K562 (cell line): ENCODE data around the gene HFE. TPM values are rescaled to one million over a fixed set of nuclear protein-coding genes. Genes with fewer than 3 reads are reported as not detected.

Experiments used
- BRCA1 ChIP-seq, 2 experiments: fragments of 450-650 bp in 1 of 2; sonication (generic) in 1 of 2; formaldehyde crosslinking in 1 of 2; IDR thresholded peaks; 2 replicates each; pipeline versions ENCODE4 v1.5.0 to v1.6.1; 2017 to 2020; ENCODE audit warnings: mild to moderate bottlenecking in 1 of 2, missing genetic modification reagents in 1 of 2
- CBFB ChIP-seq: sonication (generic); formaldehyde crosslinking; IDR thresholded peaks from 2 replicates; pipeline ENCODE4 v1.4.0; 2020; ENCODE audit warnings: mild to moderate bottlenecking, missing genetic modification reagents
- CHCHD3 ChIP-seq: fragments of 250-450 bp; sonication (Bioruptor Pico); IDR thresholded peaks from 2 replicates; pipeline ENCODE4 v2.1.2; 2022; ENCODE audit warnings: mild to moderate bottlenecking
- CSDE1 ChIP-seq, 2 experiments: fragments of 450-650 bp; IDR thresholded peaks; 2 replicates each; pipeline ENCODE4 v1.6.1; 2016; ENCODE audit warnings: mild to moderate bottlenecking in 1 of 2
- EGR1 ChIP-seq: fragments of 450-650 bp; conservative IDR thresholded peaks from 2 replicates; pipeline ENCODE4 v1.6.1; 2017; ENCODE audit warnings: mild to moderate bottlenecking
- ETS2 ChIP-seq: IDR thresholded peaks from 2 replicates; pipeline ENCODE4 v1.6.1; 2016; ENCODE audit warnings: borderline replicate concordance, missing genetic modification characterization, mild to moderate bottlenecking, moderate library complexity, missing compliant biosample characterization; ENCODE audit not compliant: poor library complexity, severe bottlenecking
- FOXA3 ChIP-seq, 2 experiments: fragments of 450-650 bp in 1 of 2; sonication (generic) in 1 of 2; formaldehyde crosslinking; IDR thresholded peaks in 1 of 2; conservative IDR thresholded peaks in 1 of 2; 2 replicates each; pipeline versions ENCODE4 v1.4.0 to v1.8.0; 2020 to 2022; ENCODE audit warnings: mild to moderate bottlenecking in 2 of 2, missing genetic modification reagents in 1 of 2
- GABPB2 ChIP-seq: fragments of 250-450 bp; sonication (Bioruptor Pico); conservative IDR thresholded peaks from 2 replicates; pipeline ENCODE4 v1.5.1; 2021; ENCODE audit warnings: mild to moderate bottlenecking
- GATAD2A ChIP-seq: fragments of 450-650 bp; IDR thresholded peaks from 2 replicates; pipeline ENCODE4 v1.6.1; 2017
- GTF2A2 ChIP-seq: IDR thresholded peaks from 2 replicates; pipeline ENCODE4 v1.6.1; 2016; ENCODE audit warnings: mild to moderate bottlenecking, missing genetic modification characterization, missing compliant biosample characterization
- MYC ChIP-seq, 2 experiments: fragments of 250-450 bp in 1 of 2; sonication (Bioruptor Pico) in 1 of 2; IDR thresholded peaks; 2 replicates each; pipeline versions ENCODE4 v1.5.1 to v1.6.1; 2012 to 2021; ENCODE audit warnings: low read depth in 2 of 2, borderline replicate concordance in 1 of 2, improper control_type of control experiment in 1 of 2, low read length in 1 of 2, mild to moderate bottlenecking in 1 of 2, moderate library complexity in 1 of 2
- NR2C2 ChIP-seq, 2 experiments: fragments of 200-800 bp in 1 of 2; sonication (Bioruptor generic) in 1 of 2; sonication (generic) in 1 of 2; formaldehyde crosslinking in 1 of 2; IDR thresholded peaks; 2 replicates each; pipeline versions ENCODE4 v1.6.1 to v1.8.0; 2016 to 2022; ENCODE audit warnings: mild to moderate bottlenecking in 1 of 2, missing compliant biosample characterization in 1 of 2, missing genetic modification characterization in 1 of 2, missing genetic modification reagents in 1 of 2
- POLR2AphosphoS5 ChIP-seq: IDR thresholded peaks from 2 replicates; pipeline ENCODE4 v1.6.1; 2011; ENCODE audit warnings: mild to moderate bottlenecking, low read depth, low read length, moderate library complexity; ENCODE audit not compliant: control insufficient read depth, insufficient read depth
- PTBP1 ChIP-seq: fragments of 200-400 bp; formaldehyde crosslinking; IDR thresholded peaks from 2 replicates; pipeline ENCODE4 v1.6.1; 2017; ENCODE audit warnings: low read depth, low read length
- SIRT6 ChIP-seq: IDR thresholded peaks from one replicate; pipeline ENCODE4 v1.6.1; 2012; ENCODE audit warnings: low read depth, mild to moderate bottlenecking, control low read depth, inconsistent platforms, low read length, moderate library complexity
- TCF3 ChIP-seq: sonication (generic); formaldehyde crosslinking; IDR thresholded peaks from 2 replicates; pipeline ENCODE4 v1.4.0; 2020; ENCODE audit warnings: mild to moderate bottlenecking, missing genetic modification reagents
- U2AF1 ChIP-seq: fragments of 200-400 bp; formaldehyde crosslinking; optimal IDR thresholded peaks from 2 replicates; pipeline ENCODE3; 2017; ENCODE audit warnings: mild to moderate bottlenecking, low read depth, low read length, moderate library complexity
- XRCC3 ChIP-seq: fragments of 450-650 bp; IDR thresholded peaks from 2 replicates; pipeline ENCODE4 v1.6.1; 2017; ENCODE audit warnings: mild to moderate bottlenecking, moderate library complexity
- ZBTB1 ChIP-seq: sonication (generic); formaldehyde crosslinking; IDR thresholded peaks from 2 replicates; pipeline ENCODE4 v1.8.1; 2023; ENCODE audit warnings: missing genetic modification reagents, low read depth, mild to moderate bottlenecking, borderline replicate concordance
- ZBTB7A ChIP-seq: IDR thresholded peaks from 2 replicates; pipeline ENCODE4 v1.6.1; 2011; ENCODE audit warnings: low read depth, mild to moderate bottlenecking, low read length, moderate library complexity, borderline replicate concordance; ENCODE audit not compliant: control insufficient read depth
- ZFP30 ChIP-seq: fragments of 250-450 bp; sonication (Bioruptor Pico); IDR thresholded peaks from 2 replicates; pipeline ENCODE4 v1.8.0; 2022; ENCODE audit warnings: moderate library complexity, mild to moderate bottlenecking, inconsistent platforms, borderline replicate concordance
- ZNF140 ChIP-seq: fragments of 250-450 bp; sonication (Bioruptor Pico); IDR thresholded peaks from 2 replicates; pipeline ENCODE4 v1.8.0; 2021; ENCODE audit warnings: moderate library complexity, mild to moderate bottlenecking, inconsistent platforms
- ZNF217 ChIP-seq: sonication (generic); formaldehyde crosslinking; IDR thresholded peaks from 2 replicates; pipeline ENCODE4 v1.8.0; 2022; ENCODE audit warnings: mild to moderate bottlenecking, missing genetic modification reagents
- ZNF224 ChIP-seq: sonication (generic); formaldehyde crosslinking; IDR thresholded peaks from 2 replicates; pipeline ENCODE4 v1.8.0; 2022; ENCODE audit warnings: mild to moderate bottlenecking, missing genetic modification reagents
- ZNF696 ChIP-seq: fragments of 250-450 bp; sonication (Bioruptor Pico); conservative IDR thresholded peaks from 2 replicates; pipeline ENCODE4 v1.4.0; 2020; ENCODE audit warnings: mild to moderate bottlenecking, moderate library complexity
- ZNF707 ChIP-seq: fragments of 250-450 bp; sonication (Bioruptor Pico); conservative IDR thresholded peaks from 2 replicates; pipeline ENCODE4 v1.8.0; 2022; ENCODE audit warnings: inconsistent platforms, mild to moderate bottlenecking, moderate library complexity
- ZNF717 ChIP-seq: fragments of 250-450 bp; sonication (Bioruptor Pico); IDR thresholded peaks from 2 replicates; pipeline ENCODE4 v1.5.0; 2021
- ZSCAN32 ChIP-seq: fragments of 450-650 bp; formaldehyde crosslinking; IDR thresholded peaks from 2 replicates; pipeline ENCODE4 v1.4.0; 2020; ENCODE audit warnings: mild to moderate bottlenecking, moderate library complexity
- polyA plus RNA-seq, 8 experiments: library from polyadenylated mRNA; depleted of rRNA in 4 of 8; stranded (reverse) in 5 of 8; unstranded in 3 of 8; fragments of >200 nt; fragmentation: Nextera tagmentation in 2 of 8; fragmentation: Illumina TruSeq in 1 of 8; extraction: Ambion mirVana in 2 of 8; extraction: Trizol in 1 of 8; gene quantifications; 2 replicates each; pipeline versions ENCODE4 v1.2.1 to v1.2.3, GENCODE V29; 2011 to 2014; ENCODE audit warnings: inconsistent platforms in 1 of 8, missing spikeins in 1 of 8
- total RNA-seq, 7 experiments: library from RNA; depleted of rRNA in 6 of 7; stranded (reverse); fragments of >200 nt in 6 of 7; fragmentation: Illumina TruSeq in 2 of 7; extraction: Trizol in 2 of 7; gene quantifications; 2 replicates each; pipeline versions ENCODE4 v1.2.1 to v1.2.3, GENCODE V29; 2011 to 2021; ENCODE audit warnings: low replicate concordance in 1 of 7

HFE gene
- total and polyA plus RNA-seq, 9 of the 15 experiments (the other 6 are each of a cell fraction or from before 2014, with no cell fraction given), result 0.14 to 1.2 (median 0.76) TPM

- no peak for TF ChIP-seq MYC (IDR thresholded peaks at IDR 0.05; ENCODE audit: low read depth, low read length)
- TF ChIP-seq MYC (CRISPR knock-in tag; IDR thresholded peaks at IDR 0.05; ENCODE audit: borderline replicate concordance, low read depth), result 0 out of 2 replicates have a peak, but pooled peaks have one; percentile 31
- TF ChIP-seq ETS2, result no peak
- TF ChIP-seq ZNF696 (CRISPR knock-in tag), result 0 out of 2 replicates have a peak, but pooled peaks have one; percentile 24
- TF ChIP-seq GATAD2A, result no peak
- no peak for TF ChIP-seq ZBTB7A
- no peak for TF ChIP-seq ZSCAN32 (CRISPR knock-in tag)
- TF ChIP-seq FOXA3 (CRISPR knock-in tag; conservative IDR thresholded peaks at IDR 0.05 in 1 of 2, IDR thresholded peaks at IDR 0.05 in 1 of 2), result no peak
- no peak for TF ChIP-seq ZNF140 (CRISPR knock-in tag)
- TF ChIP-seq CBFB (CRISPR knock-in tag), result no peak
- no peak for TF ChIP-seq CSDE1 (IDR thresholded peaks at IDR 0.05)
- TF ChIP-seq XRCC3, result no peak
- peak; percentile 63 for TF ChIP-seq POLR2AphosphoS5
- peak; percentile 56; the same call in 1 of the 2 replicates for TF ChIP-seq ZBTB1 (CRISPR knock-in tag)
- TF ChIP-seq GABPB2 (CRISPR knock-in tag), result no peak
- TF ChIP-seq GTF2A2 (tag), result no peak
- TF ChIP-seq EGR1, result no peak
- TF ChIP-seq ZNF224 (CRISPR knock-in tag), result no peak
- no peak; the same call in 1 of the 2 replicates for TF ChIP-seq PTBP1
- TF ChIP-seq ZFP30 (CRISPR knock-in tag), result no peak
- TF ChIP-seq ZNF707, result no peak
- no peak for TF ChIP-seq BRCA1 (IDR thresholded peaks at IDR 0.05)
- no peak for TF ChIP-seq BRCA1 (CRISPR knock-in tag; IDR thresholded peaks at IDR 0.05)
- no peak for TF ChIP-seq ZNF217 (CRISPR knock-in tag)
- 0 out of 2 replicates have a peak, but pooled peaks have one; percentile 3 for TF ChIP-seq NR2C2 (CRISPR knock-in tag; IDR thresholded peaks at IDR 0.05)
- TF ChIP-seq NR2C2 (tag; IDR thresholded peaks at IDR 0.05), result no peak
- peak; percentile 24 for TF ChIP-seq U2AF1
- TF ChIP-seq SIRT6, result no peak
- peak; percentile 96 for TF ChIP-seq CHCHD3
- no peak for TF ChIP-seq TCF3
- TF ChIP-seq ZNF717, result peak; percentile 88; the same call in 1 of the 2 replicates
Measured at GRCh38 chr6:26124781-26125685, 37.8 kb downstream of the HFE start (continued).
